Neural cell (in vitro differentiated cells): ENCODE measurements around the gene TADA2A.

ENCODE experiments used
- CTCF ChIP-seq: fragments of 450-650 bp; IDR thresholded peaks from 2 replicates; pipeline ENCODE4 v1.5.1; 2014; ENCODE audit warnings: antibody characterized with exemption, mild to moderate bottlenecking, moderate library complexity; ENCODE audit not compliant: poor library complexity, severe bottlenecking
- EZH2 ChIP-seq: fragments of 200-600, 300-800 bp; shearing (Covaris generic), sonication (generic); IDR thresholded peaks from 2 replicates; pipeline ENCODE4 v1.6.1; 2014; ENCODE audit warnings: antibody characterized with exemption, low read length, borderline replicate concordance, mild to moderate bottlenecking; ENCODE audit not compliant: insufficient read depth, poor library complexity, severe bottlenecking
- REST ChIP-seq: IDR thresholded peaks from 2 replicates; pipeline ENCODE4 v1.6.1; 2012; ENCODE audit warnings: borderline replicate concordance
- SMC3 ChIP-seq: fragments of 450-650 bp; conservative IDR thresholded peaks from 2 replicates; pipeline ENCODE4 v1.6.1; 2014; ENCODE audit warnings: antibody characterized with exemption, mild to moderate bottlenecking, moderate library complexity; ENCODE audit not compliant: poor library complexity

DNA sequence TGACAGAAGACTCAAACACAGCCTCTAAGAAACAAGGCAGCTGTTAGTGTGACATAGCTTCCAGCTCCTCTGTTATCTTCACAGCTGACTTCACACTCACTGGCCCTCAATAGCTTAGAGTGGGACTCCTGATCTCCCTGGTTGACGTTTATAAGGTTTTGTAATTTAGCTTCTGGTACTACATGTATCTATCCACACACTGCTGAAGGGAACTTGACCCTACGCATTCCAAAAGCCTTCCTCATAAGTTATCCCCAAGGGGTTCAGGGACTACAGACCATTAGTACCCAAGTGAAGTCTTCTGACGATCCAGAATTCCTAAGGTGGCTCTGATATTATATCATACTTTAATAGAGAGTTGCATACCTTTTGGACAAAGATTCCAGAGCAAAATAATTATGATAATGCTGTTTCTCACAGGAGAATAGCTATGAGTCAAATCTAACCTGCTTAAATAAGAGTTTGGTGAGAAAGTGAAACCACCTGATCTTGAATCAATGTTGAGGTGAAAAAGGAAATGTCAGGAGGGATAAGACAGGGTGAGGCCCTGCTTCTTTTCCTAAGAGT is 14.6 kb upstream of the TADA2A start:
- TF ChIP-seq CTCF (no peak), EZH2 (no peak), REST (no peak), SMC3 (no peak)
